B cell (primary cell): ENCODE results near the gene RAB3B. TPM values are rescaled to one million over a fixed set of nuclear protein-coding genes. Genes with fewer than 3 reads are reported as not detected.

ENCODE experiments used
- ATAC-seq: fragments of 200-7000 bp; cut with Tn5 transposase; one replicate; pipeline ENCODE4 v1.10.0; 2021; ENCODE audit warnings: low read depth, mild to moderate bottlenecking, moderate number of reproducible peaks, moderate library complexity
- CTCF ChIA-PET: fragments of 350-600 bp; sonication (Branson Sonifier 250); formaldehyde crosslinking; loops from one replicate; lab custom pipeline; 2021; ENCODE audit warnings: antibody characterized with exemption, inconsistent platforms; lab: Charles Lee
- POLR2A ChIA-PET: fragments of 350-600 bp; sonication (Branson Sonifier 250); formaldehyde crosslinking; loops from one replicate; lab custom pipeline; 2021; ENCODE audit warnings: antibody characterized with exemption; lab: Charles Lee
- DNase-seq: peaks from one replicate; pipeline ENCODE4 v3.0.0; 2013
- H2AFZ ChIP-seq: 2 replicates; pipeline ENCODE4 v1.6.1; 2012; ENCODE audit warnings: mild to moderate bottlenecking, low read depth, low read length; ENCODE audit not compliant: insufficient read depth, poor library complexity, severe bottlenecking
- H3K27ac ChIP-seq, 2 donors: 1 replicate in 1 of 2; 2 replicates in 1 of 2; pipeline ENCODE4 v1.5.1; 2012 to 2013; ENCODE audit warnings: low read length in 2 of 2, mild to moderate bottlenecking in 2 of 2, moderate library complexity in 1 of 2
- H3K27me3 ChIP-seq, 4 experiments: fragments of 200-600 bp in 1 of 4; sonication (generic) in 1 of 4; replicated peaks in 1 of 4; 1 replicate in 2 of 4; 2 replicates in 2 of 4; pipeline versions ENCODE4 v1.6.1 to v1.7.0; 2013 to 2016; ENCODE audit warnings: low read length in 3 of 4, mild to moderate bottlenecking in 2 of 4, mixed read lengths in 1 of 4, moderate library complexity in 1 of 4; ENCODE audit not compliant: insufficient read depth in 4 of 4, control insufficient read depth in 3 of 4; ENCODE audit errors: control extremely low read depth in 1 of 4
- H3K36me3 ChIP-seq, 2 experiments: replicated peaks in 1 of 2; 1 replicate in 1 of 2; 2 replicates in 1 of 2; pipeline versions ENCODE4 v1.6.1 to v1.7.1; 2013; ENCODE audit warnings: low read length in 1 of 2; ENCODE audit not compliant: insufficient read depth in 2 of 2, control insufficient read depth in 1 of 2; ENCODE audit errors: control extremely low read depth in 1 of 2, extremely low read depth in 1 of 2
- H3K4me1 ChIP-seq, 2 donors: fragments of 200-600 bp in 1 of 2; sonication (generic) in 1 of 2; 1 replicate in 1 of 2; 2 replicates in 1 of 2; pipeline versions ENCODE4 v1.5.1 to v1.6.1; 2013 to 2017; ENCODE audit warnings: low read length in 2 of 2; ENCODE audit not compliant: control insufficient read depth in 2 of 2, insufficient read depth in 2 of 2
- H3K4me2 ChIP-seq: replicated peaks from 2 replicates; pipeline ENCODE3; 2012; ENCODE audit warnings: mild to moderate bottlenecking, low read depth, low read length; ENCODE audit not compliant: poor library complexity, severe bottlenecking
- H3K4me3 ChIP-seq, 5 experiments: fragments of 200-600 bp in 1 of 5; sonication (generic) in 1 of 5; 1 replicate in 3 of 5; 2 replicates in 2 of 5; pipeline versions ENCODE4 v1.5.1 to v1.7.0; 2011 to 2016; ENCODE audit warnings: low read length in 4 of 5, mild to moderate bottlenecking in 4 of 5, low read depth in 2 of 5, control low read depth in 1 of 5, moderate library complexity in 1 of 5; ENCODE audit not compliant: insufficient read depth in 1 of 5; ENCODE audit errors: control extremely low read depth in 1 of 5, extremely low read depth in 1 of 5
- H3K79me2 ChIP-seq: fragments of 200-600 bp; sonication (generic); one replicate; pipeline ENCODE4 v1.6.0; 2016; ENCODE audit warnings: low read length; ENCODE audit not compliant: control insufficient read depth, insufficient read depth
- H3K9ac ChIP-seq: fragments of 200-600 bp; sonication (generic); 2 replicates; pipeline ENCODE4 v1.6.1; 2017; ENCODE audit warnings: mild to moderate bottlenecking, low read length, moderate library complexity
- H3K9me3 ChIP-seq, 3 donors: one replicate each; pipeline versions ENCODE4 v1.6.1 to v1.7.1; 2013; ENCODE audit warnings: low read length in 2 of 3; ENCODE audit not compliant: control insufficient read depth in 2 of 3, insufficient read depth in 1 of 3; ENCODE audit errors: control extremely low read depth in 1 of 3
- H4K20me1 ChIP-seq: 2 replicates; pipeline ENCODE4 v1.6.0; 2012; ENCODE audit warnings: mild to moderate bottlenecking, low read length; ENCODE audit not compliant: insufficient read depth, control insufficient read depth, poor library complexity, severe bottlenecking
- H3K27ac Mint-ChIP-seq: one replicate; pipeline ENCODE4 v1.8.0; 2021; ENCODE audit warnings: mixed read lengths
- H3K27me3 Mint-ChIP-seq: one replicate; pipeline ENCODE4 v1.8.0; 2021; ENCODE audit warnings: mixed read lengths
- H3K4me1 Mint-ChIP-seq: one replicate; pipeline ENCODE4 v1.8.0; 2021; ENCODE audit warnings: mixed read lengths
- H3K4me3 Mint-ChIP-seq: one replicate; pipeline ENCODE4 v1.8.0; 2021; ENCODE audit warnings: mixed read lengths
- H3K9me3 Mint-ChIP-seq: one replicate; pipeline ENCODE4 v1.8.0; 2022; ENCODE audit warnings: mixed read lengths; ENCODE audit not compliant: insufficient read depth
- CTCF ChIP-seq: fragments of 200-600 bp; IDR thresholded peaks from one replicate; pipeline ENCODE4 v1.8.0; 2022; ENCODE audit warnings: antibody characterized with exemption, mild to moderate bottlenecking
- EZH2 ChIP-seq: IDR thresholded peaks from 2 replicates; pipeline ENCODE4 v1.6.1; 2012; ENCODE audit warnings: borderline replicate concordance, low read depth, mild to moderate bottlenecking, moderate library complexity, low read length; ENCODE audit not compliant: insufficient read depth, poor library complexity, severe bottlenecking
- WGBS: methylation state at CpG from one replicate; pipeline ENCODE4 v1.1.5; 2013; ENCODE audit warnings: missing lambda C conversion rate; ENCODE audit not compliant: insufficient coverage; 5-methylcytosine and 5-hydroxymethylcytosine counted together
- intact Hi-C: fragments of 100-400 bp; cut with micrococcal nuclease; formaldehyde crosslinking; loops from one replicate; pipeline ENCODE4 v1.10.0; 2022
- polyA plus RNA-seq: library from polyadenylated mRNA; depleted of rRNA; stranded (reverse); fragments of >200 nt; gene quantifications from 2 replicates; pipeline ENCODE4 v1.2.3, GENCODE V29; 2012
- total RNA-seq, 2 donors: library from RNA; stranded (reverse); fragments of 120-200 nt in 1 of 2; gene quantifications; 1 replicate in 1 of 2; 2 replicates in 1 of 2; pipeline versions ENCODE4 v1.2.3 to v1.2.4, GENCODE V29; 2013 to 2022

RAB3B gene
- total and polyA plus RNA-seq, 2 donors (not counting 1 experiment from before 2014, with no cell fraction given), result 0.02 TPM; not detected in 1

- no peak overlapping the region for H3K27ac ChIP-seq
- peaks cover 11 to 16% of the 10 kb centered on the region in 2 donors for H3K4me1 ChIP-seq
- intact Hi-C loops, result no loop called here
- H3K27me3 ChIP-seq, result peaks cover 0 to 7% (median 0%) of the 10 kb centered on the region in 4 experiments
- Mint-ChIP-seq H3K27me3 (peaks cover 16% of the 10 kb centered on the region), H3K4me1 (peaks cover 17% of the 10 kb centered on the region), H3K27ac (no peak overlapping the region), H3K4me3 (no peak overlapping the region), H3K9me3 (no peaks in the 10 kb centered on the region)
- ChIA-PET CTCF (interaction anchor here (0.6 kb wide), 1 partner anchor 60 kb away, joined by 3 read pairs; no protein-coding TSS in a partner anchor), POLR2A (no interaction called here)
- no peak overlapping the region for H3K4me2 ChIP-seq
- ATAC-seq, result no peak
- H3K4me3 ChIP-seq, result no peak overlapping the region
- DNase-seq, result no peak
- H3K9me3 ChIP-seq, result no peaks in the 10 kb centered on the region
- WGBS, result 18% methylated on average over 2 of the region's 8 CpGs
- no peaks in the 10 kb centered on the region for H3K36me3 ChIP-seq
- no peaks in the 10 kb centered on the region for H3K79me2 ChIP-seq
- H2AFZ ChIP-seq, result no peak overlapping the region
- no peak for TF ChIP-seq CTCF
- TF ChIP-seq EZH2, result no peak
- H3K9ac ChIP-seq, result no peak overlapping the region
- no peaks in the 10 kb centered on the region for H4K20me1 ChIP-seq
Observed at GRCh38 chr1:51956528-51957509, 33.7 kb downstream of the RAB3B start.
